Activated naive CD4-positive, alpha-beta T cell treated with Interleukin-2 at 50 U/mL for 16 hours (primary cell): ENCODE data around the gene UBD.

ENCODE experiments used
- DNase-seq: peaks from one replicate; pipeline ENCODE4 v3.0.0-alpha.2; 2020

The UBD gene

DNA sequence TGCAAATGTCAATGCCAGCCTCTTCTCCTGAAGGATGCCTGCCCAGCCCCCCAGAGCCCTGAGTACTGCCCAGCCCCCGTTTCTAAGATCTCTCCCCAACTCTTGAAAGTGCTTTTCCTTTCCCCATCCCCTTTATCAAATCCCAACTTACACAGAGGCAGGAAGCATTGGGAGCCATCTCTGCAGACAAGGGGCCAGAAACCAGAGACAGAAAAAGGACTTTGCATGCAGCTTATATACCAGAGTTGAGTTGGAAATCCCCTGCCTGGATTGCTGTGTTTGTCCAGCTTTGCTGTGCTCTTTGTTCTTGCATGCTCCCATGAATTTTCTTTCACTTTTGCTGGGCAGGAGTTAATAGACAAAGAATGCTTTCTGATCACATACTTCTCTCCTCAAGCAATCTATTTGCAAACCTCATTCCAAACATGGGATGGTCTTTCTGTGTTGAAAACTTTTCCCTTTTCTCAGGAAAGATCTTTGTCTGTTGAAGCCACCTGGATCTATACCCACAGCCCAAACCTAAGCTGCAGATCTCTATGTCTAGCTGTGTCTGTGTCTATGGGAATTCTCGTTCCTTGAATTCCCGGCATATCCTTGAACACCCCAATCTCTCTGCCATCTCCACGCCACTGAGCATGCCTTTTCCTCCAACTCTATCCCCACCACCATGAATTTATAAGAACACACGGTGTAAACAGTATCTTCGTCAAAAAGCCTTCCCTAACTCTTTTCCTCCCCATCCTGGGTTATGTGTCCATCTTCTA is at the start of gene UBD:
Gene UBD, minus strand, starts transcription at position 209 of the 764 bp plus-strand sequence. Its CDS starts 31 bp downstream, at position 178.
- no peak for DNase-seq

DNA sequence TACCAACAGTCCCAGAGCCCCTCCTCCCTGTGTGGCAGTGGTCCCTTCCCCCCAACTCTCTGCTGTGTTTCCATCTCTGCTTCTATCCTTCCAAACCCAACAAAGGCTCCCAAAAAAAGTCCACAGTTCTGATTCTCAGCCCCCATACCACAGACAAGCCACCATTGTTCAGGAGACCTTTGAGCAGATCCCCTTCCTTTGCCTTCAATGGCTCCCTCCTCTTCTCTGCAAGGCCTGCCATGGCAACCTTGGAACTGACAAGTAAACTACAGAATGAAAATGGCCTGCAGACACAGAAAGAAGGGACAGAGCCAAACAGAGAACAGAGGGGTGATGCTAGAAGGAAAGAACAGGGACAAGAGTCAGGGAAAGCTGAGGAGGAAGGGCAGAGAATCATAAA is 48.6 kb upstream of the UBD start:
- no peak for DNase-seq

DNA sequence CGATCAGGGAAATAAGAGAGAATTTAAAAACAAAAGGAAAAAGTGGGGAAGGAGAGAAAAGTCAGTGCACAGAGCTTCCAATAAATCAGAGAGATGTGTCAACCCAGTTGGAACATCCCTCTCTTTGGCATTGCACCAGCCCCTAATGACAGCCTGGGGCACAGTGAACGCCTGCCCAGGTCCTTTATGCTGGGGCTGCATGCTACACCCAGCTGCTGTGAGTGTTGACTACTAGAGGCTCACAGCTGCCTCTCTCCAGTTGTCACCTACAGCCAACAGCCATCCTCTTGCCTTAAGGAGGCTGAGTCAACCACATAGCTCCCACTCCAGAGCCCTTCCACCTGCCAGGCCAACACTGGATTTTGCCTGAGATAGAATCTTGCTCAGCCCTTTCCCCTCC is 44.4 kb upstream of the UBD start:
- no peak for DNase-seq

DNA sequence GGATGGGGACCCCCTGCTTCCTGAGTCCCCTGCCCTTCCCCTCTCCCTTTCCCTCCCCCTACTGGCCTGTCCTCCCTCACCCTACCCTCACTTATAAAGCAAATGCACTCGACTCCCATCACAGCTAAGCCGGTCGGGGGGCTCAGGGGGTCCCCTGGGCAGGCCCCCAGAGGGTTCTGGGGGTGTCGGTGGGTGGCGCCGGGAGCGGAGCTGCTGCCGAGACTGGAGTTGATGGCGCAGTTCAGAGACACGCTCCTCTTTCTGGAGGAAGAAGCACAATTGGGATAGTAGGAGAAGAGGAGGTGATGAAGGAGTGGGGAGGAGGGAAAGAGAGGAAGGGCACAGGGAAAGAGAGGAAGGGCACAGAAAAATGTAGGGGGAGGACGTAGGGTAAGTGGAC is 43.9 kb upstream of the UBD start:
- DNase-seq: no peak

DNA sequence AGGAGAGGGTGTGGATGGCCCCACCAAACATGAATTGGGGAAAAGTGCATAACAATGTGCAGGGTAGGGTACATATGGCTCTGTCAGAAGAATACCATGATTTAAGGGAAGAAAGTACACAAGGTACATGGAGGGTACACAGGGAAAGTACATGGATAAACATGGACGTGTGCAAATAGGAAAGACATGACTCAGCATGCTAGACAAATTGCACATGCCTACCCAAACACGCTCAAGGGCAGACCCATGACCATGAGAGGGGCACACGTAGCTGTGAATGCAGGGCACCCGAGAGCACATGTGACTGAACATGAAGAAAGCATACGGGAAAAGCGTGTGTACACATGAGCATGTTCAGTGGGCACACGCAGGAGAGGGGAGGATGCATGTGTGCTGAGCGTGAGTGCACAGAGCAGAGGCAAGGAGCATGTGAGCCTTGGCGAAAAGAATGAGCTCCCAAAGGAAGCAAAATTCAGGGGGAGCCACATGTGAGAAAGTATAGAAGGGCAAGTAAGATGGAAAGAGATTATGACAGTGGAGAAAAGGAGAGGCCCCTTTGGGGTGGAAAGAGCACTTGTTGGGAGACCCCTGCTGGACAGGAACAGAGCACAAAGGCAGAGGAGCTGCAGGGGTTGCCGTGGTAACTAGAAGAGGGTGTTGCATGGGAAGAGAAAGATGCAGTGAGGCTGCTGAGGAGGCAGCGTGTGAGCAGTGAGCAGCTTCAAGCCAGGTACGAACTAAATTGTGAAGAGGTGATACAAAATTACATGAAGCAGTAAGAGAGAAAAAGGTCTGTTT is 43.2 kb upstream of the UBD start:
- no peak for DNase-seq

DNA sequence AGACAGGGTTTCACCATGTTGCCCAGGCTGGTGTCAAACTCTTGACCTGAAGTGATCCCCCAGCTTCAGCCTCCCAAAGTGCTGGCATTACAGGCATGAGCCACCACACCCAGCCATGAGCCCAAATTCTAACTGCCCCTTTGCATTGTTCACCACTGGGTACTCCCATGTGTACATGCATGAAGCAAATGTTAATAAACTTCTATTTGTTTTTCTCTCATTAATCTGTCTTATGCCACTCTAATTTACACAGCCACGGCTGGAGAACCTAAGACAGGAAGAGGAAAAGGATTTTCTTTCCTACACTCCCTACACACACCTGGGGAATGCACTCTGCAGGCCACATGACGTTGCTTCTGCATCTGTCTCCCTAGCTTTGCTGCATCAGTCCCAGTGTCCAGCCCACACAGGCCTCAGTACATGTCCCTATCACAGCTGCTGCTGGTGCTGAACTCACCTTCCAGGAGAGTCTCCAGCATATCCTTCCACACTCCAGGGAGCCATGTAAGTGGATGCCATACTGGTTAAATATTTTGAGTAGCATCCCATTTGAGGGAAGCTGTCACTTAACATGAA is 38.7 kb upstream of the UBD start:
- no peak for DNase-seq

DNA sequence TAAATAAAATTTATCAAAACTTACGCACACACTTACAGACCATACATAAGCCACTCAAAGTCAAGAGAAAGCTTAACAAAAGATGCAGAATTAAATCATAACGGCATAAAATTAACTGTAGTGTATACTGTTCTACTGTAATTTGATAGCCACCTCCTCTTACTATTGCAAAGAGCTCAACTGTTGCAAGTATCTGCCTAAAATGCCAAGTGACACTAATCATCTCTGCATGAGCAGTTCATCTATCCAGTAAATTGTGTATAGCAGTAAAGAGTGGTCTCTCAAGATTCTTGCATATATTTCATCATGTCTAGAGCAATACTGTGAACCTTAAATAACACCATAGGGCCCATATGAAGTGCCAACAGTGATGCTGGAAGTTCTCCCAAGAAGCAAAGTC is 37.7 kb upstream of the UBD start:
- DNase-seq: no peak

DNA sequence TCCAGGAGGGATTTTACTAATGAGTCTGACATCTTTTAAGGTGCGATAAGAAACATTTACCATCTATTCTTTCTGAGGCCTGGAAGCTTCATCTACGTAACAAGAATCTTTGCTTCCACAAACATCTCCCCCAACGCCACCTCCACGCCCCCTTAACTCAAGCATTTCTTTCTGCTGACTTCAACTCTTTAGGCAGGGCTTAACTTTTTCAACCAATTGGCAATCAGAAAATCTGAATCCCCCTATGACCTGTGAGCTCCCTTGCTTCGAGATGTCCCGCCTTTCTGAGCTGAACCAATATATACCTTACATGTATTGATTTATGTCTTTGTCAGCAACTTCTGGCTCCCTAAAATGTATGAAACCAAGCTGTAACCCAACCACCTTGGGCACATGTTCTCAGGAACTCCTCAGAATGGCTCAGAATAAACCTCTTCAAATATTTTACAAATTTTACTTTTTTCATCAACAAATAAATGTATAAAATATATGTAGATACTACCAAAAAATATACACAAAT is 36.9 kb upstream of the UBD start:
- DNase-seq: no peak

DNA sequence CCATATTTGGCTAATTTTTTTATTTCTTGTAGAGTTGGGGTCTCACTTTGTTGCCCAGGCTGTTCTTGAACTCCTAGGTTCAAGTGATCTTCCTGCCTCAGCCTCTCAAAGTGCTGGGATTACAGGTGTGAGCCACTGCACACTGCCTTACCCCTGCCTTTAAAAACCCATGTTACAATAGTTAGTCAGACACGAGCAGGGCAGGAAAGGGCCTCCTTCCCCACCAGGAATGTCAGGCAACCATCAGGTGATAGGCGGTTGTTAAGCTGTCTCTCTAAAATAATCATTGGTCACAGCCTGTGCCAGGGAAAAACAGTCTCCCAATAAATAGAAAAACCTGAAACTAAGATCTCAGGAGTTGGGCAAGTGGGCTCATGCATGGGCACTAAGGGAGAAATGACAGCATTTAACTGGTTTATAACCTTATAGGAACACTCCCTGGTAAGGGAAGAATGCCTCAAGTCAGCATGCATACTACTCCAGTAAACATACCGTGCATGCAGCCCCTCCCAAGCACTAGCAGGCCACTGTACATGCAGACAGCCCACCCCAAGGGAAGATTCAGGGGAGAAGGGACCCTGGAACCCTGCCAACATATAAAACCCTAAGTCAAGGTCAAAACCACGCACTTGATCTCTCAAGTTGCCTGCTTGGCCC is 33.8 kb upstream of the UBD start:
- no peak for DNase-seq

DNA sequence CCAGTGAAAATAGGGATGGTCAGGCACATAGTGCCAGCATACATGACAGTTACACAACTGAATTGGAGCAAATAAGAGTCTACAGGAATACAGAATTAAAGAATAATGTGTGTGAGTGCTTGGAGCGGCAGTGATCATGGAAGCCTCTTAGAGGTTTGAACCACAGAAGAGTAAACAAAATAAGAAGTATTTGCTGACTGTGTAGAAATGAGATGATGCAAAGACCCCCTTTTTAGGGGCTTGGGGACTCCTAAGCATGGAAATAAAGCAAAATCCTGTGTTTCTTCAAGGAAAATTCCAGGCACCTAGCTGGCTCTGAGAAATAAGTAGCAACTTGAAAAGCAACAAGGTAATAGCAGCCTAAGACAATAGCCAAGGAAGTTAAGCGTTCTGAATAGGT is 32.1 kb upstream of the UBD start:
- DNase-seq: no peak

DNA sequence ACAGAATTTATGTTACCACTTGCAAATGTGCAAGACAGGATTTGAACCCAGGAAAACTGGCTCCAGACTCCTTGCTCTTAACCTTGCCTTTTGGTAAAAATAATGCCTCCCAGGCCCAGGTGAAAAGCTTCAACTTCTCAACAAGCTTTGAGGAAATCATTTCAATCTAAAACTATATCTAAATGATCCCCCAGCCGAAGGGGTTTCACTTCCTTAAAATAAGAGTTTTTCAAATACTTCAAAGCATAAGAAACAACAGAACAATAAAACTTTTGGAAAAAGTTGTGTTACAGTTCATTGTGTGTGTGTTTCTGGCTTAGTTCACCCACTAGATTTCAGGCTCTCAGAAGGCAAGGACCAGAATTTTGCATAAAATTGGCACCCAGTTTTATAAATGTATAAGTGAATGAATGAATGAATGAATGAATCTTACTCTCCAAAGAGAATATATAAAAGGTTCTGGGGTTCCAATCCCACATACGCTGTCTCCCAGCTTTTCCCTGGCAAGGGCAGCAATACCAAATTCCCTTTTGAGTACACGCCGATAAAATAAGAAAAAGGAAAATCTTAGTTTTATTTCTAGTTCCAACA is 30.8 kb upstream of the UBD start:
- DNase-seq: no peak

DNA sequence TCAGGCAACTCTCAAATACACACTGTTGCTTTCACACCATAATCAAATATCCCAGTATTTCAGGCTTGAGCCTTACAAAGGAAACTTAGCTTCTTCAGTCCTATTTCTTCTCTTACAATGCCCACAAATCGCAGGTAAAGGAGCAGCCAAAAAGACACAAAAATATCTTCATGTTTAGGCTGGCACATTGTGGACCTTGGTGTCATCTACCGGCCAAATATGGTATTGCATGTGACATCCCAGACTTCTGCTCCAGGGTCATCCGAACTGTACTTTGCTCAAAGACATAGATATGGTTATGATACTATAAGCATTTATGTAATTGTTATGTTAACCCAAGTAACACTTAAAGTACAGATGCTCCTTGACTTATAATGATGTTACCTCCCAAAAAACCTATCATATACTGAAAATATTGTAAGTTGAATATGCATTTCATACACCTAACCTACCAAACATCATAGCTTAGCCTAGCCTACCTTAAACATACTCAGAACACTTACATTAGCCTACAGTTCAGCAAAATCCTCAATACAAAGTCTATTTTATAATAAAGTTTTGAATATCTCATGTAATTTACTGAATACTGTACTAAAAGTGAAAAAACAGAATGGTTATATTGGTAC is 30.0 kb upstream of the UBD start:
- peak; percentile 57 for DNase-seq

DNA sequence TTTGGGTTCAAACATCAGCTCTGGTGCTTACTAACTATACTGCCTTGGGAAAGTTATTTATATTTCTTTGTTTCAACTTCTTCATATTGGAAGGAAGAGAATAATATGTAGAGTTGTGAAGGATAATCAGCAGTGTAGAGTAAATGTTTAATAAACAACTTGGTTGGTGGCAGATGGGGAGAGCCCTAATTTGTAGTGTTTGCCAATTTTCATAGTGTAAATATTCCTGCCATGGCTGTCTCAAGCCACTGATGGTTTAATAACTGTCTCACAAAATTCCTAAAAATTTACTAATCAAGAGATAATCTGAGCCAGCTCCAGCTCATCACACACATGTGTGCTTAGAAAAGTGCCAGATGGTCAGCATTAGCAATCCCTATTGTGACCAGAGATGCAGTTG is 25.3 kb upstream of the UBD start, which contains the start of gene OR2H2:
Gene OR2H2, plus strand, starts transcription at position 301 of the 400 bp plus-strand sequence. CDS start 2,824 bp downstream, outside the sequence.
- no peak for DNase-seq

DNA sequence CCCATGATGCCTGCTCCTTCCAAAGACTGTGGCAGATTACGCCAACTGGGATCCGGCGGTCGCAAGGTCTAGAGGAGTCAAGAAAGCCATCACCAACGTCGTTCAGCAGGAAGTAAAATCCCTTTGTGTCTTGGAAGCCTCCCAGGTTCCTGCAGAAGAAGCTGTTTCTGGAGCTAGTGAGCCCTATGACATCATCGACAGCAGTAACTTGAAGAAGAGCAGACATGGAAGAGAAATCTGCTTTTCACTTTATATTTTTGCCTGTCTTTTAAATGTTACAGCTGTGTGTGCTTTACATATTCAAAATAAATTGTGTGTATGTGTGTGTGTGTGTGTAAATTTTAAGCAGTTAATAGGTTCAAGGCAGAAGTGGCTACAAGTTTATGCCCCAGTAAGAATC is 18.0 kb upstream of the UBD start:
- DNase-seq: no peak

DNA sequence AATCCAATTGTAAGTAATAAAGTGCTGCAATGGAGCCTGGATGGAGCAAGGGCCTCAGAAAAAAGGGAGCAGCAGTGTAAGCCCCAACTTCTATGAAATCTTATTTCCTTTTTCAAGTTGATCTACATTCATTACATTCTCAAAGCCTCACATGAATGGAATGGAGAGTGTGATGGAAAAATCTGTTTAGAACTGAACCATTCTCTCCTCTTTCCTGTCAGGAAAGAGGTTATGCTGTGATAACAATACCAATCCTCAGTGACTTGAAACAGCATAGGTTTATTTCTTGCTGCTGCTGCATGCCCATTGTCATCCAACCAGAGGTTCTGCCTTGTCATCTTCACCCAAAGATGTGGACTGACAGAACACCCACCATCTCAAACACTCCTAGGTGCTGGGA is 16.5 kb upstream of the UBD start:
- no peak for DNase-seq

DNA sequence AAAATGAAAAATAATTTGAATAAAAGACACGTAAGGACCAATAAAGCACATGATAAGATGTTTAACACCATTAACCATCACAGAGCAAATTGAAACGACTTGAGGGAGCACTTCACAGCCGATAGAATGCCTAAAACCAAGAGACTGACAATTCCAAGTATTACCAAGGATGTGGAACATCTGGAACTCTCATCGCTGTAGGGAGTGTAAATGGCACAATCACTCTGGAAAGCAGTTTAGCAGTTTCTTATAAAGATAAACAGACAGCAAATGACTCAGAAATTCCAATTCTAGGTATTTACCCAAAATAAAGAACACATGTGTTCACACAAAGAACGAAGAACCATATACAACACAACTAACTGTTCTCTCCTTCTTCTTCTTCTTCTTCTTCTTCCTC is 8.5 kb upstream of the UBD start:
- no peak for DNase-seq

DNA sequence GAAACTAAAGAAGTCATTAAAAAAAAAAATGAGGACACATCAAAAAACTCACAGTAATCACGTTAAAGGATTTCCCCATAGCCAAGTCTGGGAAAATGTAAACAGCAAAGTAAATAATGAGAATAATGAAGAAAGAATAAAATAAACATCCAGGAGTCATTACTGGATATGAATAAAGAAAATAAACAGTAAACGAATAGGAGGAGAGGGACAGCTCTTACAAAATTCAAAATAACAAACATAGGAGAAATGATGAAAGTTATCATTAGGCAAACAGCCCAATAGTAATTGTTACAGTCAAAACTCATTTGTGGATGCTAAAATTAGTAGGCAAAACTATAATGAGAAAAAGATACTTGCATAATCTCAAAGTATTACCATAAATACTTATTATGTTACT is 8.0 kb upstream of the UBD start:
- DNase-seq: no peak

DNA sequence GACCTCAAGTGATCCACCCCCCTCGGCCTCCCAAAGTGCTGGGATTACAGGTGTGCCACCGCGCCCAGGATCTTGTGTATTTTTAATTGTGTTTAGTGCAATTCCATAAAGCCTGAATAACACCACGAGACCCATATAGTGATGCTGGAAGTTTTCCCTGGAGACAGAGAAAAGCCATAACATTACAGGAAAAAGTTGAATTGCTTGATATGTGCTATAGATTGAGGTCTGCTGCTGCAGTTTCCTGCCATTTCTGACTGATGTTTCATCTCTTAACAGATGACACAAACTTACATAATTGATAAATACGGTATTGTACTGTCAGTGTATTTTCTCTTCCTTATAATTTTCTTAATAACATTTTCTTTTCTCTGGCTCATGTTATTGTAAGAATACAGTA is 7.3 kb upstream of the UBD start:
- no peak for DNase-seq

DNA sequence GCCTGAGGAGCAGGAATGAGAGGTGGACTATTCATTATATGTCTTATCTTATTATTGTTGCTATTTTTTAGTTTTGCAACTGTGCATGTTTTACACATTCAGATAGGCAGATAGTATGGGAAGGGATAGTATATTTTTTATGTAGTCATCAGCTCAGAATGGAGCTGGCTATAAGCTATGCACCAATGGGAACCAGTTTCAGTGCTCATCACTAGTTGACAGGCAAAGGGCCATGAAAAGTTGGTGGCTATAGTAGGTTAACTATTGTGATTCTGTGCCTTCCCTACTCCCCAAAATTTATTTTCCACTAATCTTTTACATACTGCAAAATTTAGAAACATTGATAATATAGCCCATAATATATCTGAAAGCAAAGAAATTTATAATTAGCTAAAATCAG is 5.3 kb upstream of the UBD start:
- no peak for DNase-seq

DNA sequence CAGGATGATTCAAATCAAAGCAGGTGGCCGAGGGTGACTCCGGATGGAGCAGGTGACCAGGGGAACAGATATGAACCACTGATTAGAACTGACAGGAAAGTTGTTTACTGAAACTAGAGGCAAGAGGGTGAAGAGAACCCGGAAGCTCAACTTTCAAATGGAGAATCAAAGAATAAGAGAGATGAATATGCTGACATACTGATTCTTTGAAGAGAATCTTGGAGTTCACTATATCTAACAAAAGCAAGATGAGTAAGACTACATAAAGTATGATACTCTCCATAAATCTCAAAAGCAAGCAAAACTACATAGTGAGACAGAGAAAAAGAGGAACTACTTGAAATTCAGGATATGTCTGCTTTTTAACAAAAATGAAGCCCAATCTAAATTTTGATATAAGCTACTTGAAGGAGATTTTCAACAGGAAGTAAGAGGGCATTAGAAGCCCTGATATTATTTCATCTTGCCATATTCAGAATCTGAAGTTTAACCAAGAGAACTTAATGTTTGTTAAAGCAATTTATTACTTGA is 4.0 kb upstream of the UBD start:
- DNase-seq: no peak

DNA sequence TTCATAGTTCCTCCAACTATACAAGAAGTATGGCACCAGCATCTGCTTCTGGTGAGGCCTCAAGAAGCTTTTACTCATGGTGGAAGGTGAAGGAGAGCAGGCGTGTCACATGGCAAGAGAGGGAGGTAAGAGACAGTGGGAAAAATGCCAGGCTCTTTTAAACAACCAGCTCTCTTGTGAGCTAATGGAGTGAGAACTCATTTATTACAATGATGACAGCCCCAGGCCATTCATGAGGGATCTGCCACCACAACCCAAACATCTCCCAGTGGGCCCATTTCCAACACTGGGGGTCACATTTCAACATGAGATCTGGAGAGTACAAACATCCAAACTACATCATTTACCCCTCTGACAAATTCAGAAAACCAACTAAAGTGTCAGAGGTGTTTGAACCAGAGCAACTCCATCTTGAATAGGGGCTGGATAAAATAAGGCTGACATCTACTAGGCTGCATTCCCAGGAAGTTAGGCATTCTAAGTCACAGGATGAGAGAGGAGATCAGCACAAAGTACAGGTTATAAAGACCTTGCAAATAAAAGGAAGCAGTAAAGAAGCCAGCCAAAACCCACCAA is 2.2 kb upstream of the UBD start:
- no peak for DNase-seq

DNA sequence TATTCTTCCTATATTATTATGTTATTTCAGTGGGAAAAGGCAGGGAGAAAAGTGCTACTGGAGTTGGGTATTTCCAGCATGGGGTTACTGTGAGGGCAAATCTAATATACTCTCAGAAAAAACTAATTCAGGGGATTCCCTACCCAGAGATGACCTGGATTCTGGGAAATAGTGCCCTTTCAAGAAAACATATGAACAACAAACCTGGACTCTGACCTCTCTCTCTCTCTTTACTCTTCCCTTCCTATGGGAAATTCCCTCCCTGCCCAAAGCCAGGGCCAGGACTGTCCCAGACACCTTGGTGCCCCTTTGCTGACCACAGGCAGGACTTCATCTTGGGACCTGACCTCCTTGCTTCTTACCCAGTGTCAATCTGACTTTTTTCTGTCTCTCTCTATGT is 1.6 kb upstream of the UBD start:
- no peak for DNase-seq
